CD4-positive, alpha-beta T cell treated with Interferon alpha-2 for 1 hour (primary cell): ENCODE results near the gene TNS3.

Source experiments
- DNase-seq, 2 donors: peaks; one replicate each; pipeline ENCODE4 v3.0.0-alpha.2; 2020 to 2022

Gene TNS3

GRCh38 chr7:47378728-47379395 is 203.0 kb downstream of the TNS3 start:
- no peak for DNase-seq

GRCh38 chr7:47377741-47378140 is 204.2 kb downstream of the TNS3 start:
- DNase-seq = no peak

DNA sequence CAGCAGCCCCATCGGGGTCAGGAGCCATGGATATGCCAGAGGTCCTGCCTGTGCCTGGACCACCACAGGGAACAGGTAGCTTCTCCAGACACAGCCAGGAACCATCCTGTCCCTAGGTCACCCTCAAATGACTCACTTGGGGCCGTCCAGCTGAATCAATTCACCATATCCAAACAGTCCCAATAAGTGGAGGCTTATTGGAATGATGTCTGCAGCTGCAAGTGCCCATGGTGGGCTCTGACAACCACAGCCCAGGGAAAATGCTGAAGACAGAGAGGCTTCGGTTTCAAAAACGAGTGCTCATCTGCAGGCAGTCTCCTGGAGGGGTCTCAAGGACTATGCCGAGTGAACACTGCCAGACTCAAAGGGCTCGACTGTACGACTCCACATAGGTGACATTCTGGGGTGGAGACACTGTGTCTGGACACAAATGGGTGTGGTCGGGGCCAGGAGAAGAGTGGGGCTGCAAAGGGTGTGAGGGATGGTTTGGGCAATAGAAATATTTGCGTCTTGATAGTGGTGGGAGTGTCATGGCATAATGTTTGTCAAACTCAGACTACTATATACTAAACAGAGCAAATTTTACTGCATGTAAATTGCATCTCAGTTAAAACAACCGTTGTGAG is 204.8 kb downstream of the TNS3 start:
- DNase-seq = no peak

DNA sequence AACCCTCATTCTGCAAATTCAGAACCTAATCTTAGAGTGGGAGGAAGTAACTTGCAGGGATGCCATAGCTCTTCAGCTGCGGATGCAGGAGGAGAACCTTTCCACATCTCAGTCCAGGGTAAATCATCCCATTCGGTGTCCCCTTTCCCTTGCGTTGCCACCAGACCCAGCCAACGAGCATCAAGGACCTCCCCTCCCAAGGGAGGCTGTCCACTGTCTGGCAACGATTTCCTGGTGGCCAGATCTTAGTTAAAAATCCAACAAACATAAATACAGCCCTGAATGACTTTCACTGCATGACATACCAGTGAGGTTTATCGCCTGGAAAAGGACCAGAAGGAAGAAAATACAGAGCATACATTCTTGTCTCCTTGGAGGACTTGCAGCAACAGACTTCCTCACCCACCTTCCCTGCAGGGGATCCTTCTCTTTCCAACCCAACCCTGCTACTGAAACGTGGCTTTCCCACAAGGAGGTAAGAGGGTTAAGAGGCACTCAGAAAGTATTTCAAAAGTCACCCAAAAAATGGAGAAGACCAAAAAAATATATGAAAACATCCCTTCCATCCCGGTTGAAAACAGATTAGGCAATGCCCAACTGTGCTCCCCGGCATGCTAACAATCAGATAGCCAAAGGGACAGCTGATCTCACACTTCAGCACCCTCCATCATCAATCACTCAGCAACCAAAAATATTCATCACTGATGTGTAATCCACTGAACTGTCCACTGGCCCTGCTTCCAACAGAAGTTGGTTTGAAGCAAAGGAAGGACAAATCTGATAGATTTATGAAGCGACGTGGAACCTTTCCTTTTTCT is 206.6 kb downstream of the TNS3 start:
- DNase-seq = no peak

GRCh38 chr7:47374538-47374937 is 207.4 kb downstream of the TNS3 start:
- no peak for DNase-seq

DNA sequence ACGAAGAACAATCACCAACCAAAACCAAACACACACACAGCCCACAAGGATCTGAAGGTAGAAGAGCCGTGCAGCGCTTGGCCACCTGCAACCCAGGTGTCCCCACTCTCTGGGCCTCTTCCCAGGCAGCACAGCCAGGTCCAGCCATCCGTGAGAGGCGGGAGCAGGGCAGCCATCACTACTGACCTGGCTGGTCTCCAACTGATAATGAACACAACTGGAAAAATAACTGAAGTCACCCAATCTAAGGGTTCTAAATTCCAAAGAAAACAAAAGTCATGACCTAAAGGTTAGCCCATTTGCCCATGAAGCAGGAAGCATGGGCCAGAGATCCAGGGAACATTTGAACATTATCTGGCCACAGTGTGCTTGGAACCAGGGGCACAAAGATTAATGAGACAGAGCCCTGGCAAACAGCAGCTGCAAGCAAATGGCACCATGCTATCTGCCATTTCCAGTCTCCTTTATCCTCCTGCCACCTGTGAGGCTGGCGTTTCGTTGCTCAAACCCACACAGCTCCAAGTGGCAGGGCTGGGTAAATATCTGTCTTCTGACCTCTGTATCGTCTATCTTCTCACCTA is 207.9 kb downstream of the TNS3 start:
- DNase-seq = no peak

DNA sequence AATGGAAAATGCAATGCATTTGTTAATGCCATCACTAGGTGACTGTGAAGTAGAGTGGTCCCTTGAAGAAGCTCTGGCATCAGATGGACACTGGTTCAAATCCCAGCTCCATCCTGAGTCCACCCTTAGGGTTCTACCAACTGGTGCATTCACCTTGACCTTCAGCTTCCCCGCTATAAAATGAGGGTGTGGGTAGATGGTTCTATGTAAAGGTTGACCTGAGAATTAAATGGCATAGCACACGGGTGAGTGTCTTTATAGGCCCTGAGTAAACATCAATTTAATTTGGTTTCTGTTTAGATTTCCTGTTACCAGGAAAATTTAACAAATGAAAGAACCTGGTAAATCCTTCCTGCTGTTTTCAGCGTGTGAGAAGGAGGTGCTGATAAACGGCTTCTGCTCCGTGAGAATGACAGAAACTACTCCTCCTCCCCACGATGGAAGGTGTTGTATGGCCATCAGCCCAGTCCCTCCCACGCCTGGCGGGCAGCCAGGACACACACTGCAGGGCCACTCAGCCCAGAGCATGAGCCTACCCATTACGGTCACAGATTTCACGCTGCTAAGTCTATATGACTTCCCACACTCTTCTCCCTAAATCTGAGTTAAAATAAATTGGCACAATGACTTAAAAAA is 210.1 kb downstream of the TNS3 start:
- no peak for DNase-seq

GRCh38 chr7:47371317-47371716 is 210.6 kb downstream of the TNS3 start:
- DNase-seq = no peak

DNA sequence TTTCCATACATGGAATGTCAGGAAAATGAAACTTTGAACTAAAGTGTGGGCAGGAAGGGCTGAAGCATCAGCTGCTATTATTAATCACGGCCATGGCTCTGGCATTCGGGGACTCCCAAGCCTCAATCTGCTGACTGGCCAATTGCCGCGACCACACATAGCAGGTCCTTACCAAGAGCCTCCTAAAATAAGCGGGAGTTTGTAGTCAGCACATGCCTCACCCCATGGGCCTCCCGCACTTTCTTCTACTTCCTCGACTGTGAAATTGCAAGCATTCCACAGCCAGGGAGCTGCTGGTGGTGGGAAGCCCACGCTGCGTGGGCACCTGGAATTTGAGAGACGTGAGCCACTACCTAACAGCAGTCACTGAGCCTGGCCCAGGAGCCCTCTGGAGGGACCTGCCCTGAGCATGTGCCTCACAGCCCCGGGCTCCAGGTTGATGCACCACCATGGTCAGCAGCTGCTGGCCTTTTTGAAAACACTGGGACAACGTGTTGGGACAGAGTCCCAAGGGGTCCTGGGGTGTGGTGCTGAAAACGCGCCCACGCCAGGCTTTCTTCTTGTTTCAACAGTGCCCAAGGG is 211.4 kb downstream of the TNS3 start:
- no peak for DNase-seq

GRCh38 chr7:47369736-47370135 is 212.2 kb downstream of the TNS3 start:
- DNase-seq = no peak

DNA sequence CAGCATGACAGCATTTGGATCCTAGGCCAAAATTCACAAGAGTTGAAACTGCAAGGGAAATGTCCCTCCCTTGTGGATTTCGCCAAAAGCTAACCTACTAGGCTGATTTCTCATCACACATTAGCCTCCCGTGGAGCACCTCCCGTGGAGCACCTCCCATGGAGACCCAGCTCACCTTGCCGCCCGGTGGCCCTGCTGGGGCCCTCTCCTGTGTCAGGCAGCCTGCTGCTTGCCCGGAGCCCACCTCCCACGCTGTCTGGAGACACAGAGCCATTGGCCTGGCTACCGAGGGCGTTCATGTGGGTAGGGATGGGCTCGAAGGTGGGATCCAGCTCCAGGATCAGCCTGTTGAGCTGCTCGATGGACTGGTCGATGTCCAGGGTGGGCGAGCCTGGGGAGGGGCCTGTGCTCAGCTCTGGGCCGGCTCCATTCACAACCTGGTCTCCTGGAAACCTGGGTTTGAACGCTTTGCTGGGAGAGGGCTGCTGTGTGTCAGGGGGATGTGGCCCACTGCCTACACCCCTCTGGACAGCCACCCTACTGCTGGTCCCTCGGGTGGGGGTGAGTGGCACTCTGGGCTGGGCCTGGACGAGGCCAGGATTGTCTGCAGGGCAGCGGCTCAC is 213.6 kb downstream of the TNS3 start:
- DNase-seq = no peak

- DNase-seq = no peak
Measured at GRCh38 chr7:47367369-47367768, 214.5 kb downstream of the TNS3 start.

DNA sequence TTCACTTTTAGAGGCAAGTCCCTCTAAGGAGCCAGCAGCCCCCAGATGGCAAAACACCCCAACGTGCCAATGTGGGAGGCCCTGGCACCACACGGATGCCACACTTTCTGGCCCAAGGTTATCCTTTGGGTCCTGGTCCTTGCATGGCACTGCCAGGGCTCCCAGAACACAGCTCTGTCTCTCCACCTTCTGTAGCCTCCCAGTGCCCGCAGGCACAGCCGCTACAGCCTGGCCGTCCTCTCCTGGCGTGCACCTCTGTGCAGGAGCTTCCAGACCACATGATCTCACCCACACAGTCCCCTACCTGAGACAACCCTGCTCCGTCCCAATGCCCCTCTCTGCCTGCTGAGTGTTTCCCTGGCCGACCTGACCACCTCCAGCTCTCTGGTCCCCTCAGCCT is 215.0 kb downstream of the TNS3 start:
- DNase-seq = no peak

DNA sequence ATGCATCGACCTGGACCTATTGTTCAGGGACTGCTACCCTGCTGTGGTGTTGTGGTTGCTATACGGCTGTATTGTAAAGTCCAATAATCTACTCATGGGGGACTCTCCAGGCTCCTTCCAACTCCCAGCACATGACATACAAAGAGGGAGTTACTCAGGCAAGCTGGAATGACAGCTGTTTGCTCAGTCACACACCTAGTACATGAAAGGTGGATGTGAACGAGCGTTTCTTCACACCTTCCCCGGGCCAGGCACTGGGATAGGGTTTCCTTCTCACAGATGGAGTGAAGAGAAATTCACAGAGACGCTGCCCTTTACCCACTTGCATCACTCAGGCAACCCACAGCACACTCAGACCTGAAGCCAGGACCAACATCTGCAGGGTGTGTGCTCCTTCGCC is 215.7 kb downstream of the TNS3 start:
- no peak for DNase-seq

- no peak for DNase-seq
Measured at GRCh38 chr7:47362984-47363383, 218.9 kb downstream of the TNS3 start.

DNA sequence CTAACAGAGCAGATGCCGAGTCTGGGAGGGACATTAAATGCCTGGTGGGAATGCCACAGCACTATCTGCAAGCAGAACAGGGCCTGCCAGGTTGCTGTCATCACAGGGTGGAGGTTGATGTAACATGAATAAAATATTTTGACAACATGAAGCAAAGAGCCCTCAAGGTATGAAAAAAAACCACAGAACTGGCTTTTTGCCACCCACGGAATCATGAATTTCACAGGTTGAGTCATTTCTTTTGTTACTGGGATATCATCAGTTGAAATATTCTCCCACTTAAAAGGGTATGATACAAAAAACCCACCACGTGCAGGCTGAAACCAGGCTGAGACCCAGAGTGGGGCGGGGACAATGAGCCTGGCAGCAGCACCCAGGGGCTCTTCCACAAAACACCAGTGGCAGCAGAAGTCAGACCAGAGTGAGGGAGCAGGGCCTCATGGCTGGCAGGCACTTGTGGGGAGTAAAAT is 220.1 kb downstream of the TNS3 start:
- no peak for DNase-seq

DNA sequence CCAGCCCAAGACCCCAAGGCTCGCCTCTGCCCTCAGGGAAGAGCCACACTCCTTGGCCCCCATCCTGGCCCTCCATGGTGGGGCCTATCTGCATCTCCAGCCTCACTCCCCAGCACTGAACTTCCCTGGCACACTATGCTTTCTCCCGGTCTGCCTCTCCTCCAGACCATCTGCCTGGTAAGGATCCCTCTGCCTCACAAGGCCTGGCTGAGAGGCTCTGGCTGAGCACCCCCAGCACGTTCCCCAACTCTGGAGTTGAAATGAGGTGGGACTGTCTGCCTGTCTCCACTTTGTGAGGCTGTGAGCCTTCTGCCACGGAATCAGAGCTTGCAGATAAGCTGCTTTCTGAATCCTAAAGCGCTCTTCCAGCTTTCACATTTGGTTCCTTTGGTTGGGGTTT is 220.7 kb downstream of the TNS3 start:
- no peak for DNase-seq

- no peak for DNase-seq
Measured at GRCh38 chr7:47360301-47360900, 221.5 kb downstream of the TNS3 start.

DNA sequence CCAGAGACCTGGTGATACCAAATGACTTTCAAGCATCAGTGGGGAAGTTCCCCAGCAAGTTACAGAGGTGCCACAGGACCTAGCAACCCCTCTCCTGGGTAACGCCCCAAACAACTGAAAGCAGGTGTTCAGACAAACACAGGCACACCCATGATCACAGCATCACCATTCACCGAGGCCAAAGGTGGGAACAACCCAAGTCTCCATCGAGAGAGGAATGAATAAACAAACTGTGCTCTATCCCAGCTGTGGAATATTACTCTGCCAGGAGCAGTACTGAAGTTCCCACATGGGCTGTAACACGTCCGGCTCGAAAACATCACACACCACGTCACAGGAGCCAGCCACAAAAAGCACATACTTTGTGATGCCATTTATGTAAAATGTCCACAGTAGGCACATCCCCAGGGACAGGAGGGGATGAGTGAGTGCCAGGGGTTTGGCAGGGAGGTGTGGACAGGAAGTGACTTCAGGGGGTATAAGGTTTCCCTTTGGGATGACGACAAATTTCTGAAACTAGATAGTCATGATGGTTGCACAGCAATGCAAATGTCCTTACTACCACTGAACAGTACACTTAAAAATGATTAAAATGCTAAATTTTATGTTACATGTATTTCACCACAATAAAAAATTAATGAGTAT is 222.8 kb downstream of the TNS3 start:
- DNase-seq = no peak

GRCh38 chr7:47358357-47358756 is 223.6 kb downstream of the TNS3 start:
- DNase-seq = no peak

DNA sequence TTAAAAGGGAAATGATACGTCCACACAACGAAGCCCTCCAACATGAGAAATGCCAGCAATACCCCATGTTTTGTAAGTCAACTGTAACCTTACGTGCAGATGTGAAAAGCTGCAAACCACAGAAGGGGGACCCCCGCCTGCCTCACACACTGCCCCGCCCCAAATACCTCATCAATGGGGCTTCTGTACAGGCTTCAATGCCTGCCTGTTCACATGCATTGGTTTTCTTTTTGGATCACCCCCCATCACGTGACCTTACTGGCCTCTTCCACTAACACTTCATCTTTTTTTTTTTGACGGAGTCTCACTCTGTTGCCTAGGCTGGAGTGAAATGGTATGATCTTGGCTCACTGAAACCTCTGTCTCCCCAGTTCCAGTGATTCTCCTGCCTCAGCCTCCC is 224.0 kb downstream of the TNS3 start:
- no peak for DNase-seq
